Measurements from ENCODE around the gene SYNJ1. TPM values are rescaled to one million over a fixed set of nuclear protein-coding genes. Genes with fewer than 3 reads are reported as not detected.

Gene SYNJ1
- total and polyA plus RNA-seq, 2 of the 13 experiments (the other 11 are each of a cell fraction or from before 2014, with no cell fraction given): 2.0 to 2.7 TPM

GRCh38 chr21:32713726-32714125 is 14.1 kb downstream of the SYNJ1 start:
- Histone ChIP-seq H3K27me3 (ENCODE audit: control insufficient read depth in 1 of 2, insufficient read depth in 2 of 2, low read length in 2 of 2) (no peaks in the 10 kb centered on the region), H3K79me2 (ENCODE audit: insufficient read depth, low read length) (no peaks in the 10 kb centered on the region), H2AFZ (ENCODE audit: low read length) (no peak overlapping the region), H3K9me3 (ENCODE audit: low read length) (no peaks in the 10 kb centered on the region), H4K20me1 (ENCODE audit: insufficient read depth, low read length) (no peaks in the 10 kb centered on the region), H3K4me2 (ENCODE audit: low read depth, low read length) (no peak overlapping the region), H3K4me1 (ENCODE audit: insufficient read depth, low read length) (no peaks in the 10 kb centered on the region), H3K9ac (ENCODE audit: insufficient read depth, low read depth, low read length) (no peak overlapping the region), H3K36me3 (replicated peaks in 1 of 2; ENCODE audit: control insufficient read depth in 1 of 2, insufficient read depth in 2 of 2, low read length in 2 of 2) (no peaks in the 10 kb centered on the region), H3K27ac (ENCODE audit: extremely low read length, insufficient read depth, low read length) (no peak overlapping the region), H3K4me3 (replicated peaks in 1 of 3; ENCODE audit: insufficient read depth in 1 of 3, low read depth in 2 of 3, low read length in 3 of 3) (no peak overlapping the region)
- ATAC-seq: no peak
- in situ Hi-C loops (cut with HindIII; ENCODE audit: extremely low pct_ligation_motif_present, low pct_unique_long_range_greater_than_20kb): no loop called here
- TF ChIP-seq, protein P1, sequence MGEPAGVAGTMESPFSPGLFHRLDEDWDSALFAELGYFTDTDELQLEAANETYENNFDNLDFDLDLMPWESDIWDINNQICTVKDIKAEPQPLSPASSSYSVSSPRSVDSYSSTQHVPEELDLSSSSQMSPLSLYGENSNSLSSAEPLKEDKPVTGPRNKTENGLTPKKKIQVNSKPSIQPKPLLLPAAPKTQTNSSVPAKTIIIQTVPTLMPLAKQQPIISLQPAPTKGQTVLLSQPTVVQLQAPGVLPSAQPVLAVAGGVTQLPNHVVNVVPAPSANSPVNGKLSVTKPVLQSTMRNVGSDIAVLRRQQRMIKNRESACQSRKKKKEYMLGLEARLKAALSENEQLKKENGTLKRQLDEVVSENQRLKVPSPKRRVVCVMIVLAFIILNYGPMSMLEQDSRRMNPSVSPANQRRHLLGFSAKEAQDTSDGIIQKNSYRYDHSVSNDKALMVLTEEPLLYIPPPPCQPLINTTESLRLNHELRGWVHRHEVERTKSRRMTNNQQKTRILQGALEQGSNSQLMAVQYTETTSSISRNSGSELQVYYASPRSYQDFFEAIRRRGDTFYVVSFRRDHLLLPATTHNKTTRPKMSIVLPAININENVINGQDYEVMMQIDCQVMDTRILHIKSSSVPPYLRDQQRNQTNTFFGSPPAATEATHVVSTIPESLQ (CRISPR knock-in tag; conservative IDR thresholded peaks at IDR 0.05): no peak
- no peak for TF ChIP-seq ZSCAN21 (CRISPR knock-in tag; IDR thresholded peaks at IDR 0.05; ENCODE audit: borderline replicate concordance)
- no peak for TF ChIP-seq U2AF2 (IDR thresholded peaks at IDR 0.05; ENCODE audit: low read depth, low read length)
- no peak for TF ChIP-seq PLSCR1 (CRISPR knock-in tag; IDR thresholded peaks at IDR 0.05; ENCODE audit: borderline replicate concordance)
- no peak for TF ChIP-seq NFIC (IDR thresholded peaks at IDR 0.05; ENCODE audit: low read length)
- no peak for TF ChIP-seq ZNF446 (CRISPR knock-in tag; IDR thresholded peaks at IDR 0.05)
- TF ChIP-seq MXD3 (CRISPR knock-in tag; IDR thresholded peaks at IDR 0.05): no peak
- no peak for TF ChIP-seq PAWR (CRISPR knock-in tag; IDR thresholded peaks at IDR 0.05; ENCODE audit: borderline replicate concordance)
- no peak for TF ChIP-seq ZNF567 (CRISPR knock-in tag; IDR thresholded peaks at IDR 0.05; ENCODE audit: borderline replicate concordance)
- no peak for TF ChIP-seq BCL6 (CRISPR knock-in tag; IDR thresholded peaks at IDR 0.05)
- POLR2A ChIA-PET: interaction anchor here (1.0 kb wide), 1 partner anchor 14 kb away, joined by 3 read pairs; no protein-coding TSS in a partner anchor
- DNase-seq (ENCODE audit: low spot score): no peak
- CTCF ChIA-PET (ENCODE audit: low intra/inter-chr PET ratio, low total read pairs): no interaction called here
- no peak for FAIRE-seq
- BruUV-seq (replicated peaks): no TSS peak
- intact Hi-C loops (cut with micrococcal nuclease; ENCODE audit: unreplicated experiment): no loop called here
